Stomach (tissue), 4 donors: ENCODE results near the gene NFE2L2.

Source experiments
- EP300 ChIP-seq: sonication (generic); formaldehyde crosslinking; IDR thresholded peaks from one replicate; pipeline ENCODE4 v1.6.1; 2017; ENCODE audit warnings: antibody characterized with exemption
- POLR2A ChIP-seq, 4 donors: fragments of 450-650 bp; IDR thresholded peaks; one replicate each; pipeline ENCODE4 v1.6.1; 2016; ENCODE audit warnings: antibody characterized with exemption in 4 of 4, control low read depth in 2 of 4, mild to moderate bottlenecking in 1 of 4, moderate library complexity in 1 of 4
- POLR2AphosphoS5 ChIP-seq, 3 donors: sonication (generic); formaldehyde crosslinking; IDR thresholded peaks; one replicate each; pipeline ENCODE4 v1.6.1; 2016; ENCODE audit warnings: antibody characterized with exemption in 3 of 3
- TF ChIP-seq, protein P1 (sequence below), 7 experiments: fragments of 450-650 bp in 4 of 7; fragments of 200-600 bp in 3 of 7; sonication (generic) in 3 of 7; IDR thresholded peaks; one replicate each; pipeline ENCODE4 v1.5.1; 2016 to 2019; ENCODE audit warnings: antibody characterized with exemption in 7 of 7, control low read depth in 2 of 7, mild to moderate bottlenecking in 1 of 7

- no peak for TF ChIP-seq POLR2A (IDR thresholded peaks at IDR 0.05)
- TF ChIP-seq, protein P1, sequence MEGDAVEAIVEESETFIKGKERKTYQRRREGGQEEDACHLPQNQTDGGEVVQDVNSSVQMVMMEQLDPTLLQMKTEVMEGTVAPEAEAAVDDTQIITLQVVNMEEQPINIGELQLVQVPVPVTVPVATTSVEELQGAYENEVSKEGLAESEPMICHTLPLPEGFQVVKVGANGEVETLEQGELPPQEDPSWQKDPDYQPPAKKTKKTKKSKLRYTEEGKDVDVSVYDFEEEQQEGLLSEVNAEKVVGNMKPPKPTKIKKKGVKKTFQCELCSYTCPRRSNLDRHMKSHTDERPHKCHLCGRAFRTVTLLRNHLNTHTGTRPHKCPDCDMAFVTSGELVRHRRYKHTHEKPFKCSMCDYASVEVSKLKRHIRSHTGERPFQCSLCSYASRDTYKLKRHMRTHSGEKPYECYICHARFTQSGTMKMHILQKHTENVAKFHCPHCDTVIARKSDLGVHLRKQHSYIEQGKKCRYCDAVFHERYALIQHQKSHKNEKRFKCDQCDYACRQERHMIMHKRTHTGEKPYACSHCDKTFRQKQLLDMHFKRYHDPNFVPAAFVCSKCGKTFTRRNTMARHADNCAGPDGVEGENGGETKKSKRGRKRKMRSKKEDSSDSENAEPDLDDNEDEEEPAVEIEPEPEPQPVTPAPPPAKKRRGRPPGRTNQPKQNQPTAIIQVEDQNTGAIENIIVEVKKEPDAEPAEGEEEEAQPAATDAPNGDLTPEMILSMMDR (IDR thresholded peaks at IDR 0.05) = no peak
- TF ChIP-seq EP300 = no peak
- TF ChIP-seq POLR2AphosphoS5 (IDR thresholded peaks at IDR 0.05) = no peak
Measured at GRCh38 chr2:177243073-177243472, 21.5 kb downstream of the NFE2L2 start.
